NCI-H1930 (cell line): Measurements from ENCODE around the gene C5orf52.
"Not testable (repeated sequence)": the region's sequence is repeated elsewhere in the genome, so short reads cannot be mapped to it uniquely, and the experiment has no call there.

ENCODE experiments used
- DNase-seq, 2 experiments: peaks; one replicate each; lab custom pipeline; 2025; lab: John Stamatoyannopoulos, UW

Gene C5orf52

GRCh38 chr5:157722895-157723294 lies 51.6 kb downstream of the C5orf52 start:
- not testable (repeated sequence) for DNase-seq

DNA sequence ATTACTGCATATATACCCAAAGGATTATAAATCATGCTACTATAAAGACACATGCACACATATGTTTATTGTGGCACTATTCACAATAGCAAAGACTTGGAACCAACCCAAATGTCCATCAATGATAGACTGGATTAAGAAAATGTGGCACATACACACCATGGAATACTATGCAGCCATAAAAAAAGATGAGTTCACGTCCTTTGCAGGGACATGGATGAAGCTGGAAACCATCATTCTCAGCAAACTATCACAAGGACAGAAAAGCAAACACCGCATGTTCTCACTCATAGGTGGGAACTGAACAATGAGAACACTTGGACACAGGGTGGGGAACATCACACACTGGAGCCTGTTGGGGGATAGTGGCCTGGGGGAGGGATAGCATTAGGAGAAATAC lies 55.3 kb downstream of the C5orf52 start:
- DNase-seq: not testable (repeated sequence)

- DNase-seq: not testable (repeated sequence)
Measured at GRCh38 chr5:157727858-157728257, 56.5 kb downstream of the C5orf52 start.
